T-helper 17 cell (primary cell): ENCODE measurements around the gene ALOX5AP. TPM values are rescaled to one million over a fixed set of nuclear protein-coding genes. Genes with fewer than 3 reads are reported as not detected.

Experiments used
- ATAC-seq: fragments of 150-1000 bp; cut with Tn5 transposase; 2 replicates; pipeline ENCODE4 v1.10.0; 2021; ENCODE audit warnings: mild to moderate bottlenecking, moderate library complexity
- DNase-seq, 3 donors: peaks; one replicate each; pipeline versions ENCODE4 v3.0.0 to v3.0.0-alpha.2; 2020 to 2021
- H3K9me3 ChIP-seq: one replicate; pipeline ENCODE4 v1.7.0; 2013; ENCODE audit warnings: low read length, mild to moderate bottlenecking; ENCODE audit not compliant: control insufficient read depth, poor library complexity, severe bottlenecking
- H3K27ac Mint-ChIP-seq: one replicate; pipeline ENCODE4 v1.8.0; 2022; ENCODE audit warnings: mild to moderate bottlenecking, moderate library complexity, mixed read lengths
- H3K27me3 Mint-ChIP-seq: one replicate; pipeline ENCODE4 v1.8.0; 2022; ENCODE audit warnings: mixed read lengths
- H3K36me3 Mint-ChIP-seq: one replicate; pipeline ENCODE4 v1.8.0; 2022; ENCODE audit warnings: low read depth, mixed read lengths
- H3K4me1 Mint-ChIP-seq: one replicate; pipeline ENCODE4 v1.8.0; 2022; ENCODE audit warnings: mild to moderate bottlenecking, mixed read lengths
- H3K4me3 Mint-ChIP-seq: one replicate; pipeline ENCODE4 v1.8.0; 2022; ENCODE audit warnings: mild to moderate bottlenecking, moderate library complexity, mixed read lengths
- total RNA-seq, 4 donors: library from RNA in 2 of 4; stranded (reverse) in 2 of 4; gene quantifications; one replicate each; pipeline ENCODE4 v1.2.3 and lab custom pipeline; 2022 to 2026

The ALOX5AP gene
- total RNA-seq = 10 to 100 TPM; 58.4 to 68.4 TPM
- 54.9 to 144 reads per million in 2 donors for total RNA-seq (lab: John Stamatoyannopoulos, UW)

- no peaks in the 10 kb centered on the region for H3K9me3 ChIP-seq
- peaks cover 5% of the 10 kb centered on the region for H3K36me3 Mint-ChIP-seq
- no peaks in the 10 kb centered on the region for H3K27me3 Mint-ChIP-seq
- H3K4me1 Mint-ChIP-seq = peaks cover 46% of the 10 kb centered on the region
- peak within 1 kb of the TSS; percentile 99 for H3K27ac Mint-ChIP-seq
- DNase-seq (peak in 2 of 3 donors; percentile 13 to 25), ATAC-seq (peak; percentile 69)
- H3K4me3 Mint-ChIP-seq = peak within 1 kb of the TSS; percentile 95
These were observed at the start of gene ALOX5AP for GRCh38 chr13:30735025-30735871. TSS of gene ALOX5AP (plus strand) at chr13:30735543. CDS start at chr13:30735606, 63 bp downstream.

DNA sequence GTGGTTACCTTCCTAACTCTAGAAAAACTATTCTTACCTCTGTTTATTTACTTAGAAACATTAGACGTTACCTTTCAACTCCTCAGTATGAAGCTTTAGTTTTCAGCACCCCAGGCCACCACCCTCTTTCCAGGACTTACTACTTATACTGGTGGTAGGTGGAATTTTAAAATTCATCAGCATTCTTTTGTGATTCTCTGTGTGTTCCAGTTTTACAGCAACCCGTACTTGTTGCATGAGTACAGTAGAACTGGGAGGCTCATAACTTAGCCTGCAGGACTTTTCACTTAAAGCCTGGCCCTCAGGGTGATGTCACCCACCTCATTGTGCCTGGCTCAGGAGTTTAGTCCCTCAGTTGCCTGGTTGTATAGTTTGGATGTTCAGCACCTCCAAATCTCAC, 49.4 kb upstream of the ALOX5AP start:
- peaks cover 3% of the 10 kb centered on the region for H3K4me1 Mint-ChIP-seq
- ATAC-seq = no peak
- no peaks in the 10 kb centered on the region for H3K9me3 ChIP-seq
- H3K27ac Mint-ChIP-seq = no peak overlapping the region
- H3K36me3 Mint-ChIP-seq = peaks cover 2% of the 10 kb centered on the region
- DNase-seq = no peak
- no peak overlapping the region for H3K4me3 Mint-ChIP-seq
- H3K27me3 Mint-ChIP-seq = peaks cover 4% of the 10 kb centered on the region

DNA sequence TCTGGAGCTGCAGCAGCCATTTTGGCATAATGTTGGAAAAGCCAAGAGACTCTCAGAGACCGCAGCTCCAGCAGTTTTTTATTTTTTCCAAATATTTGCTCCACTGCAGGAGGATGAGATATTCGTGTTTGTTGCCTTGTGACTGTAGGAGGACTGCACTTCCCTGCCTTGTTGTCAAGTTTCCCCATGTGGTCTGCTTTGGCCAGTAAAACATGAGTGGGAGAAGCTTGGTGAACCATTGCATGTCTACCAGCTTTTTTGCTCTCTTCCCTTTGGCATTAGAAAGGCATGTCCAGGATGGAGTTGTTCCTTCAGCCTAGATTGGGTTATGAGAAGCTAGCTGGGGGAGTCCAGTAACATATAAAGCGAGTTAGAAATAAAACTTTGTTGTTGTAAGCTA, 47.7 kb upstream of the ALOX5AP start:
- no peak for DNase-seq
- Mint-ChIP-seq H3K36me3 (peaks cover 2% of the 10 kb centered on the region), H3K27me3 (peaks cover 4% of the 10 kb centered on the region), H3K27ac (no peak overlapping the region), H3K4me1 (peaks cover 3% of the 10 kb centered on the region), H3K4me3 (no peak overlapping the region)
- no peaks in the 10 kb centered on the region for H3K9me3 ChIP-seq
- no peak for ATAC-seq

GRCh38 chr13:30689752-30690151, 45.6 kb upstream of the ALOX5AP start:
- peaks cover 2% of the 10 kb centered on the region for H3K36me3 Mint-ChIP-seq
- no peaks in the 10 kb centered on the region for H3K9me3 ChIP-seq
- DNase-seq (no peak), ATAC-seq (no peak)
- H3K27me3 Mint-ChIP-seq = peaks cover 12% of the 10 kb centered on the region
- H3K4me3 Mint-ChIP-seq = peak overlapping the region; percentile 21
- H3K27ac Mint-ChIP-seq = peak overlapping the region; percentile 80
- H3K4me1 Mint-ChIP-seq = peaks cover 4% of the 10 kb centered on the region

GRCh38 chr13:30690282-30691188, 44.8 kb upstream of the ALOX5AP start:
- H3K4me1 Mint-ChIP-seq = peaks cover 8% of the 10 kb centered on the region
- peak overlapping the region; percentile 80 for H3K27ac Mint-ChIP-seq

DNA sequence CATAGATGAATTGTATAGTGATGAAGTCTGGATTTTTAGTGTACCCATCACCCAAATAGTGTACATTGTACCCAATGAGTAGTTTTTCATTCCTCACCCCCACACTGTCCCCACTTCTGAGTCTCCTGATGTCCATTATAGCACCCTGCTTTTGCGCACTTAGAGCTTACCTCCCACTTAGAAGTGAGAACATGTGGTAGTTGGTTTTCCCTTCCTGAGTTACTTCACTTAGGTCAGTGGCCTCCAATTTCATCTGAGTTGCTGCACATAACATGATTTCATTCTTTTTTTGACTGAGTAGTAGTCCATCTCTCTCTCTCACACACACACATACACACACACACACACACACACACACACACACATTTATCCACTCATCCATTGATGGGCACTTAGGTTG, 43.2 kb upstream of the ALOX5AP start:
- no peak for ATAC-seq
- no peaks in the 10 kb centered on the region for H3K36me3 Mint-ChIP-seq
- no peak overlapping the region for H3K27ac Mint-ChIP-seq
- no peak for DNase-seq
- peaks cover 19% of the 10 kb centered on the region for H3K27me3 Mint-ChIP-seq
- no peaks in the 10 kb centered on the region for H3K9me3 ChIP-seq
- H3K4me3 Mint-ChIP-seq = no peak overlapping the region
- H3K4me1 Mint-ChIP-seq = peaks cover 21% of the 10 kb centered on the region

More at GRCh38 chr13:30690282-30691188, 44.8 kb upstream of the ALOX5AP start:
- Mint-ChIP-seq H3K4me3 (peak overlapping the region; percentile 83), H3K36me3 (peaks cover 2% of the 10 kb centered on the region), H3K27me3 (peaks cover 13% of the 10 kb centered on the region)
- no peaks in the 10 kb centered on the region for H3K9me3 ChIP-seq
- ATAC-seq (peak; percentile 73), DNase-seq (no peak)

DNA sequence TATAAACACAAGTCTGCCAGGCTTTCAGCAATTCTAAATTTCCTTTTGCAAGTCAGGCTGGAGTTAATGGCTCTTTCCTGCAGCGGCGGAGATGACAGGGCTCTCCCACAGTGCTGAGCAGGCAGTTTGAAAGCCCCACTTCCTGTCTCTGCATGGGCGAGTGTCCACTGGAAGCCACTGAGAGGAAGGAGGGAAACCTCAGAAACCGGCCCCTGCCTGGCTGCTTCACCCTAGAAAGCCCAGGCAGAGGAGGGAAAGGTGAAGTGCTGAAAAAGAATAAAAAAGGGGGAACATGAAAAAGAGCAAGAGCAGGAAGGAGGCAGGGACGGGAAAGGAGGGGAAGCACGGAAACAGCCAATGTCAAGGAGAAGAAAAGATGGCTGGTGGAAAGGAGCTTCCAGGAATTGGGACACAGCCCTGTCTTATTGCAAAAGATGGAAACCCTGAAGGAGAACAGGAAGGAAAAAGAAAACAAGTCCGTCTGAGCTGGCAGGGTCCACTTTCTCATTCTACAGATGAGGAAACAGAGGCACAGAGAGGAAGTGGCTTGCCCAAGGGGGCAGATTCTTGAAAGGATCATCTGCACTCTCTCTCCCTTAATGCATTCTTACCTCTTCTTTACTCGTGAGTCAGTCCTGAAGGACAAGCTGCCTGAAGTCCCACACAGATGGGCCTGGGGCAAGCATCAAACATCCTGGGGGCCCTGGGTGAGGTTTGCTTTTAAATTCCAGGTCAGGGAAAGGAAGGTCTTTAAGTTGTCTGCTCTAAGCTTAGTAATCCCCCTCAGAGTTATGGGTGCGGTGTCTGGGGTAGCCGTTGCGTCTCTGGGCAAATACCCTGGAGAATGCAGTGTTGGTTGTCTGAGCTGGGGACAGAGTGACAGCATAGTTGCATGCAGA, 38.8 kb upstream of the ALOX5AP start:
- H3K9me3 ChIP-seq = no peaks in the 10 kb centered on the region
- H3K4me1 Mint-ChIP-seq = peaks cover 25% of the 10 kb centered on the region
- peak overlapping the region; percentile 41 for H3K4me3 Mint-ChIP-seq
- peaks cover 3% of the 10 kb centered on the region for H3K36me3 Mint-ChIP-seq
- no peak for ATAC-seq
- DNase-seq = no peak
- H3K27me3 Mint-ChIP-seq = peaks cover 24% of the 10 kb centered on the region
- no peak overlapping the region for H3K27ac Mint-ChIP-seq

- no peaks in the 10 kb centered on the region for H3K9me3 ChIP-seq
- Mint-ChIP-seq H3K27me3 (peaks cover 24% of the 10 kb centered on the region), H3K36me3 (peaks cover 3% of the 10 kb centered on the region), H3K4me1 (peaks cover 25% of the 10 kb centered on the region), H3K27ac (no peak overlapping the region), H3K4me3 (peak overlapping the region; percentile 70)
- DNase-seq (no peak), ATAC-seq (no peak)
These were observed 38.0 kb upstream of the ALOX5AP start for GRCh38 chr13:30697177-30697953.

DNA sequence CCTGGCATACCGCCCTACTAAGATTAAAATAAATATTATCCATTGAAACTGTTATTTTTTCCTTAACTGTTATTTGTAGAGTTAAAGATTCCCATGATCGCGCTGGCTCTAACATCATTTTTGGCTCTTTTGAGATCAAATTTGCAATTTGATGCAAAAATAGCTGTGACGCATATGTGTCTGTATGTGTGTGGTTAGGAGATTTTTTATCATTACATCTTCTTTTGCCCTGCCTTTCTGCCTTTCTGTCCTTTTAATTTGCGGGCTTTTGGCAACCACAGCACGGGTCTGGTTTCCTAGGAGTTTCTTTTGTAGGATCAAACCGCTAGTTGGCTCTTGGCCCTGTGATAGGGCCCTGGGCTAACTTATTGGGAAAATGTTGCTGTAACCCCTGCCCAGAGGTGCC, 37.3 kb upstream of the ALOX5AP start:
- DNase-seq (no peak), ATAC-seq (no peak)
- no peak overlapping the region for H3K4me3 Mint-ChIP-seq
- no peak overlapping the region for H3K27ac Mint-ChIP-seq
- H3K36me3 Mint-ChIP-seq = peaks cover 3% of the 10 kb centered on the region
- H3K4me1 Mint-ChIP-seq = peaks cover 25% of the 10 kb centered on the region
- no peaks in the 10 kb centered on the region for H3K9me3 ChIP-seq
- H3K27me3 Mint-ChIP-seq = peaks cover 24% of the 10 kb centered on the region

- Mint-ChIP-seq H3K36me3 (peaks cover 3% of the 10 kb centered on the region), H3K27me3 (peaks cover 20% of the 10 kb centered on the region), H3K4me1 (peaks cover 25% of the 10 kb centered on the region), H3K4me3 (no peak overlapping the region), H3K27ac (no peak overlapping the region)
- no peaks in the 10 kb centered on the region for H3K9me3 ChIP-seq
- no peak for DNase-seq
- no peak for ATAC-seq
These were observed 36.8 kb upstream of the ALOX5AP start for GRCh38 chr13:30698488-30699005.

GRCh38 chr13:30700364-30700763, 35.0 kb upstream of the ALOX5AP start:
- peaks cover 22% of the 10 kb centered on the region for H3K4me1 Mint-ChIP-seq
- peak overlapping the region; percentile 15 for H3K4me3 Mint-ChIP-seq
- H3K36me3 Mint-ChIP-seq = peaks cover 3% of the 10 kb centered on the region
- no peak overlapping the region for H3K27ac Mint-ChIP-seq
- peaks cover 20% of the 10 kb centered on the region for H3K27me3 Mint-ChIP-seq
- no peak for DNase-seq
- H3K9me3 ChIP-seq = no peaks in the 10 kb centered on the region
- ATAC-seq = no peak

GRCh38 chr13:30702006-30702405, 33.3 kb upstream of the ALOX5AP start:
- H3K36me3 Mint-ChIP-seq = peaks cover 3% of the 10 kb centered on the region
- H3K4me1 Mint-ChIP-seq = peaks cover 7% of the 10 kb centered on the region
- no peaks in the 10 kb centered on the region for H3K9me3 ChIP-seq
- ATAC-seq (no peak), DNase-seq (no peak)
- no peak overlapping the region for H3K4me3 Mint-ChIP-seq
- H3K27ac Mint-ChIP-seq = no peak overlapping the region
- H3K27me3 Mint-ChIP-seq = peaks cover 10% of the 10 kb centered on the region
